Glomerular visceral epithelial cell (primary cell): ENCODE measurements around the gene ATG7.
"Not testable (repeated sequence)": the region's sequence is repeated elsewhere in the genome, so short reads cannot be mapped to it uniquely, and the experiment has no call there.

Experiments used
- DNase-seq: peaks from one replicate; pipeline ENCODE4 v3.0.0-alpha.2; 2016; ENCODE audit errors: extremely low spot score

The ATG7 gene

DNA sequence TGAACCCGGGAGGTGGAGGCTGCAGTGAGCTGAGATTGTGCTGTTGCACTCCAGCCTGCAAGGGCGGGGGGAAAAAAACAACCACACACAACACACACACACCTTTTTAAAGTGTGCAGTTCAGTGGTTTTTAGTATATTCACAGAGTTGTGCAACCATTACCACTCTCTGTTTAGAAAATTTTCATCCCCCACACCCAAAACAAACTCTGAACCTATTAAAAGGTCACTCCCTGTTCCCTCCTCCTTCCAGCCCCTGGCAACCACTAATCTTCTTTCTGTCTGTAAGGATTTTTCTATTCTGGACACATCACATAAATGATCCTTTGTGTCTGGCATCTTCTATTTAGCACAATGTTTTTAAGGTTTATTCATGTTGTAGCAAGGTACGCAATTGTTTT, 159.1 kb downstream of the ATG7 start:
- no peak for DNase-seq

DNA sequence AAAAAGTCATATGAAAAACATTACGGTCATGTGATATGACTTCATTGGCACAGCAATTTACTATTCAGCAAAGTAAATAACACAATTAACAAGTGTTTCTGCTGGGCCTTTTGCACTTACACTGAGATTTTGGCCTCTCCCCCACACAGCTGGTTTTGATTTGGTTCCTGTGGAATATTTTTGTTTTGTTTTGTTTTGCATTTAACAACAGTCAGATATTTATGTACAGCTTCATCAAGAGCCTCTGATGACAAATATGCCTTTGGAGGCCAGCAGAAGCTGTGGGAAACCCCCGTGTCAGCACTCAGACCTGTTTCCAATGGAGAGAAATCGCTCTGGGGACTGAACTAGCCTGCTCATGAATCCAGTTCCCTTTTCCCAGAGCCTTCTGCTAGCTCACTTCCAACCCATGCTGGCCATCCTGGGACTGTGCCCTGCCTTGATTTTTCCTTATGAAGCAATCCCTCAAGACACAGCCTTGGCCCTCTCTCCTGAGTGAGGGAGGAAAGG, 161.9 kb downstream of the ATG7 start:
- DNase-seq: no peak

DNA sequence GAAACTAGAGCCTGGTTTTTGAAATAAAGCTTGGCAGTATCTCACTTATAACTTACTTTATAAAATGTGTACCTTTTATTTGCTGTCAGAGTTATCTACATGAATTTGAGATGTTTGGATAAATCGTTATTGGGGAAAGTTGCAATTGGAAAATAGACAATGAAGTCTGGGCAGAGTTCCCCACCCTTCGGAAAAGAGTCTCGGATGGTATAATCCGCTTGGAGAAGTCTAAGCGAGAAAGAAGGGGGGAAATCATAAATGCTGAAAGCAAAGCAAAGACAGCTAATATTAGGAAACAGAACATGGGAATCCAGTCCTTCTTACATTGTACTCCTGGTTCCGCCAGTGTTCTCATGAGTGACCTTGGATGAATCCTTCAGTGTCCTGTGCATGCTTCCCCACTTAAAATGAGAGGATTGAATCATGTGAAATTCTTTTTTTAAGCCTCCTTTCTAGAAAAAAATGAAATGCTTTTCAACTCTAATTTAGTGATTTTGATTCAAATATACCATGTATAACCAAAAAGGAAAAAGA, 162.4 kb downstream of the ATG7 start:
- DNase-seq: no peak

DNA sequence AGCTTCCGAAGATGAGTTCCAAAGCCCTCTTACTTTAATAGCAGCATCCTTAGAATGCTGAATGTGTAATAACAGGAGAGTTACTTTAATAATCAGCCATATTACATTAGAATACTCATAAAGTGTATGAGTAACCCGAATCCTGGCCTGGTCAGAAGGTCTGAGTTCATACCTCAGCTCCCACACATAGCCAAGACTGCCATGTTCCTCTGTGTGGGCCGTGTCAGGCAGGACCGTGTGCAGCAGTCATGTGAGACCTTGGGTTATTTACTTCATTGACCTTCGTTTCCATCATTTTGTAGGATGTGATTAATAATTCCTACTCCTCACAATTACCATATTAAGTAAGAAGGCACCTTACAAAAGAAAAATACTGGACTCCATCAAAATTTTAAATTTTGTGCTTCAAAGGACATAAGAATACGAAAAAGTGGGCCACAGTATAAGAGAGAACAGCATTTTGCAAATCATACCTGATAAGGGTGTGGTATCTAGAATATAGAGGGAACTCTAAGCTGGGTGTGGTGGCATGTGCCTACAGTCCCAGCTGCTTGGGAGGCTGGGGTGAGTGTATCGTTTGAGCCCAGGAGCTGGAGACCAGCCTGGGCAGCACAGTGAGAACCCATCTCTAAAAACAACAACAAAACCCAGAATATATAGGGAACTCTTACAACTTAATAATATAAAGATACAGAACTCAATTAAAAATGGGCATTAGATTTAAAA, 163.4 kb downstream of the ATG7 start:
- no peak for DNase-seq

DNA sequence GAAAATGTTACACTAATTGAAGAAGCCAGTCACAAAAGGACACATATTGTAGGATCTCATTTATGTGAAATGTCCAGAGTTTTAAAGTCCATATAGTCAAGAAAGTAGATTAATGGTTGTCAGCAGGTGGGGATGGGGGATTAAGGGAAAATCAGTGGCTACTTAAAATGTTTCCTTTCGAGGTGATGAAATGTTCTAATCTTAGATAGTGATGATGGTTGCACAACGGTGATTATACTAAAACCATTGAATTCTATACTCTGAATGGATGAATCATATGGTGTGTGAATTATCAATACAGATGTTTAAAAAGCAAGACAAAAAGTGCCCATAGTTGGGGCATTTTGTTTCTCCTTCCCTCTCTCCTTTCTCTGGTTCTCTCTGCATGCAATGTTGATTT, 164.6 kb downstream of the ATG7 start:
- DNase-seq: no peak

DNA sequence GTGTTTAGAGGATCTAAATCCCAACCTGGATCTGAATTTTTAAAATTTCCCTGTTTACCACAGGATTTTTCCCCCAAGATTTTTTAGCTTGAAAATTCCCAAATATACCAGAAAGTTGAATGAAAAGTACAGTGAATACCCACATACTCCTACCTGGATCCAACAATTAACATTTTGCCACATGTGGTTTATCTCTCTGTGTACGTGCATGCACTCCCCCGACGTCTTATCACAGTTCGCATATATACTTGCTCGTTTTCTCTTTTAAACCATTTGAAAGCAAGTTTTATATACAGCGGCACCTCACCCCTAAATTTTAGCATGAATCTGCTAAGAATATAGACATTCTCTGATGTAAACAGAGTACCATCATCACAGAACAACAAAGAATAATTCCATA, 165.3 kb downstream of the ATG7 start:
- DNase-seq: no peak

DNA sequence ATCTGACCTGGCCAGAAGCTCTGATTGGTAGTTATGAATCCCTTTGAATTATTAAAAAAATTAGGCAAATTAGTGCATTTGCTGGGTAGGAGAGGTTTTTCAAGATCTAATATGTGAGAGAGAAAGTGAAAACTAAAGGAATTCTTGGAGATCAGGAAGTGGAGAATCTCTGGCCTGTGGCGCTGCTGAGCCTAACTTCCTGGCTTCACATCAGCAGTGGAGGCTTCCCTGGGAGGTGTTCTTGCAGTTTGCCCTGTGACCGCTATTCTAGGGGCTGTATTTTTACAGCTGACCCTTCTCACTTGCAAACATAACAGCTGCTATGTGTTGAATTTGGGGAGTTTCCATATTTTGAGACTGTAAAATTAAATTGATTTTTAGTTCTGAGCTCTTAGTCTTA, 166.4 kb downstream of the ATG7 start:
- DNase-seq: no peak

DNA sequence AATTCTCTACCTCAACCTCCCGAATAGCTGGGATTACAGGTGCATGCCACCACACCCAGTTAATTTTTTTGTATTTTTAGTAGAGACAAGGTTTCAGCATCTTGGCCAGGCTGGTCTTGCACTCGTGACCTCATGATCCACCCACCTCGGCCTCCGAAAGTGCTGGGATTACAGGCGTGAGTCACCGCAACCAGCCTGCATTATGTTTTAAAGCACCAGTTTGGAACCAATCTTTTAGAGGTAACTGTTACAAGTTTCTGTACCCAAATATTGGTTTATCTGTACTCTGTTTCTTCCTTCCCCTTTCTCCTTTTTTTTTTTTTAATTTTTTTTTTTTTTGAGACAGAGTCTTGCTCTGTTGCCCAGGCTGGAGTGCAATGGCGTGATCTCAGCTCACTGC, 169.1 kb downstream of the ATG7 start:
- not testable (repeated sequence) for DNase-seq

DNA sequence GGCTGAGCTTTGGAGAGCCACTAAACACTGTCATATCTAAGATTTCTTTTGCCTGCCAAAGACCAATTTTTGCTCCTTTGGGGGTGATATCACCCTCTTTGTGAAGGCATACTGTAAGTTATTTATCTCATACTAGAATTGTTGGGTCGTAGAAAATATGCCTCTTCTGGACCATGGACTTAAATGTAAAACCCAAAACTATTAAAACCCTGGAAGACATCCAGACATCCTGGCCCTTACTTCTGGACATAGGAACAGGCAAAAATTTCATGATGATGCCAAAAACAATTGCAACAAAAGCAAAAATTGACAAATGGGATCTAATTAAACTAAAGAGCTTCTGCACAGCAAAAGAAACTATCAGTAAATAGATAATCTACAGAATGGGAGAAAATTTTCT, 172.2 kb downstream of the ATG7 start:
- no peak for DNase-seq

DNA sequence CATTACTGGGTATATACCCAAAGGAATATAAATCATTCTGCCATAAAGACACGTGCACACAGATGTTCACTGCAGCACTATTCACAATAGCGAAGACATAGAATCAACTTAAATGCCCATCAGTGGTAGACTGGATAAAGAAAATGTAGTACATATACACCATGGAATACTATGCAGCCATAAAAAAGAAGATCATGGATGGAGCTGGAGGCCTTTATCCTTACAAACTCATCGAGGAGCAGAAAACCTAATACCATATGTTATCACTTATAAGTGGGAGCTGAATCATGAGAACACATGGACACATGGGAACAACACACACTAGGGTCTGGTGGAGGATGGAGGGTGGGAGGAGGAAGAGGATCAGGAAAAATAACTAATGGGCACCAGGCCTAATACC, 173.0 kb downstream of the ATG7 start:
- not testable (repeated sequence) for DNase-seq

DNA sequence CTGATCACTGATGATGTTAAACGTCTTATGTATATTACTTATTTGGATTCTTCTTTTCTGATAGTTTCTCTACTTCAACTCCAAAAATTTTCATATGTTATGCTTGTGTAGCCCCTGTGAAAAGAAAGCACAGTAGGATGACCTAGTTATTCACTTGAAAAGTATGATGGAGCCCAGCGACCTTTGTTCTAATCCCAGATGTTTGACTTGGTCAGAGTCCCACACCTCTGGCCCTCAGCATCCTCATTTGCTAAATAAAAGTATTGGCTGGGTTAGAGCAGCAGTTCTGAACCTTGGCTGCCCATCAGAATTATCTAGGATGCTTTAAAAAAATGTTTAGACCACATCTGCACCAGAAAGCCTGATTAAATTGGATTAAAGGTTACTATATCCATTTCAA, 173.7 kb downstream of the ATG7 start:
- no peak for DNase-seq

DNA sequence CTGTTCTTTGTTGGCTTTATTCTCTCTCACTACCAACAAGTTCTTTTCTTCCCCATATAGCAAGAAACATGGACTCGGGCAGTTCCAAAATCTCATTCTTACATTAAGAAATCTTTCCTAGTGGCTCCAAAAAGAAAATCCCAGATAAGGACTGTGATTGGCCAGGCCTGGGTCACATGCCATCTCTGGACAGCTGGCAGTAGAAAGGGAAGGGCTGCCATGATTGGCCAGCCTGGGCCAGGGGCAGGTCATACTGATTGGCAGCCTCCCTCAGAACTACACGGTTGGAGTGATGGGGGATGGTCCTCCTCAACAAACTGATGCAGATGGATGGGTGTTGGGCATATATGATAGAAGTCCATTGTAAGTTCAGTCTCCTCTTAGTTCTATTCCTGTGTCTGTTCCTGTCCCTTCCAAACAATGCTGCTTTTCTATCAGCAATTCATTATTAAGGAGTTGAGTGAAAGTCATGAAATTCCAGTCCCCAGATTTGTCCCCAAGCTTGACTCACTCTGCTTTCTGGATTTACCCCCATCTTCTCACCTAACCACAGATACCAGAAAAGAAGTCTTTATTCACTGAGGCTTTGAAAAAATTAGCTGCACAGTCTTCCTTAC, 175.5 kb downstream of the ATG7 start:
- DNase-seq: no peak

DNA sequence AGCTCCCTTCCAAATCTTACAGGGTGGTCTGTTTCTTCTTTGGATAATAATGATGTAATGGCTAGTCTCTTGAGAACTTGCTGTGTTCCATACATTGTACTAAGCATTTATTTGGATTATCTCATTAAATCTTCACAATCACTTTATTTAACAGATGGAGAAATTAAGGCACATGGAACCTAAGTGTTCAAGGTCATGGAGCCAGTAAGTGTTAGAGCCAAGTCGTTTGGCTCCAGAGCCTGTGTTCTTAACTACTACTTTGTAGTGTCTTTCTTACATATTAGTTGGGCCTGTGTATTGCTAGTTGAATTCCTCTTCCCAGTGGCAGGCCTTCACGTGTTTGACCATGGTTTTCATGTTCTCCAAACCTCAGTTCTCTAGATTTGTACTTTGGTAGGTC, 177.8 kb downstream of the ATG7 start:
- no peak for DNase-seq

DNA sequence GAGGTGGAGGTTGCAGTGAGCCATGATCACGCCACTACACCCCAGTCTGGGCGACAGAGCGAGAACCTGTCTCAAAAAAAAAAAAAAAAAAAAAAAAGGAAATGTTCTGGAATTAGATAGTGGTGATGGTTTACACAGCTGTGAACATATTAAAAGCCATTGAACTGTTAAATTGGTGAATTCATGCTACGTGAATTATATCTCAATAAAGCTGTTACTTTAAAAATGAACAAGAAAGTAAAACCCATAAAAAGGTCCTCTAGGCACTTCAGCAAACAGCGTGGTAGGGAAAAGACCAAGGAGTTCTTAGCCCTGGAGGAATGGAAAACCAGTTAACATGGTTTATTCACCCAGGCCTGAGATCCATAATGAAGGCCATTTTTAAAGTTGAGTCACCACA, 180.1 kb downstream of the ATG7 start:
- DNase-seq: no peak

DNA sequence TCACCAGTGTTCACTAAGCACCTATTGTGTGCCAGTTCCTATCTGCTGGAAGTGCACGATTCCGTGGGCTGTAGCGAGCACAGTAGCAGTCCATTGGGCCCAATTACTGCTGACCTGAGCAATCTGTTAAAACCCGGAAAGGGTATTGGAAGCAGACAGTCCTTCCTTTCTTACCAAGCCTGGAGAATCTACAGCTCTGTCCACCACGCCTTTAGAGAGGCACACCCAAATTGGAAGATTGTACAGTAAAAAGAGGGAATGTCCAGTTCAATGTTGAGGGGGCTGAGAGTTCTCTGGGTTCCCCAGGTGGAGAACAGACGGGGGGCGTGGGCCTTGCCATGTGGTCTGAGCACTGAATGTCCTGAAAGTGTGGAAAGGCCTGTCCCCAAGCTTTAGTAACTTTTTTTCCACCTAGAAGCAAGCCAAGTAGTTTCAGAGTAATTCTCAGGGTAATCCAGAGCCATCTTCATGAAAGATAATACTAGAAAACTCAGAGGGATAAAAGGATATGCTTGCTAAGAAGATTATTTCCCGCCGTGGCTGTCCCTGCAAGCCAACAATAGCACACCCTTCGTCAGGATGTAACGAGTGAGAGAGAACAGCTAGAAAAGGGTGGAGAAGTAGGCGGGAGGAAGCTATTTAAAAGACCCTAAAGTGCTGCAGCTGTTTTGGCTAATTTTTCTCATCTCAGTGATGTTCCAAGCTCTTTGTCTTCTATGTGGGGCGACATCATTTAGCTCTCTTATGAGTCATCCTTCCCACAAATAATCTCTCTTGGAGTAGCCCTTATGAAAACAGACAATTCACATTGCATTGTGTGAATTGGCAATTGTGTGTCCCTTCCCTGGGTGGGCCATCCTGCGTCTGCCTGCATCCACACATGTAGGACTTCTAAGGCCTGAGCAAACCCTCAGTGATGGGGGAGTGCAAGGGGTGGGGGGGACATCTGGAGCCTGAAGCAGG, 181.0 kb downstream of the ATG7 start:
- peak; percentile 50 for DNase-seq

DNA sequence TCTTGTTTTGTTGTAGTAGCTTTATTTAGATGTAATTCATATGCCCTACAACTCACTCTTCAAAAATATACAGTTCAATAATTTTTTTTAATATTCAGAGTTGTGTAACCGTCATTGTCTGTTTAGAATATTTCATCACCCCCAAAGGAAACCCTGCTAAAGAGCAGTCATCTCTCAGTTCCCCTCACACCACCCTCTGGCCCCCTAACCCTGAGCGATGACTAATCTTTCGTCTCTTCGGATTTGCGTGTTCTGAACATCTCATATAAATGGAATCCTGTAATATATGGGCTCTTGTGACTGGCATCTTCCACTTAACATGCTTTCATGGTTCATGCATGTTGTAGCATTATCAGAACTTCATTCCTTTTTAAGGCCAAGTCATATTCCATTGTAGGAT, 183.8 kb downstream of the ATG7 start:
- DNase-seq: no peak

DNA sequence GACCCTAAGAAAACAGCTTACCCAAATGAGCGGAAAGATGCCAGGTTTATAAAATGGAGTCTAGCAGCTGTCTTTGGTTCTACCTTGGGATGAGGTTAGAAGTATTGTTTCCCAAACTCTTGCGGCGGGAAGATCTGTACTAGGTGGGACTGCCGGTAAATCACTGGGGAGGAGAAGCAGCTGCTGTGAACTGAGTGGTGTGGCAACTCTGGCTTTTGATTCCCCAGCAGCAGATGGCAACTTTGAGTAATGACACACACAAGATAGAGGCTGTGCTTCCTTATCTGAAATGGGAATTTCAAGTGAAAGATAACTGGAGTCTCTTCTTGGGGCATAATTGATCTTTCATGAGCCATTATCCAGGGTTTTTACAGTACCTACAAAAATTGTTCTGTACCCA, 184.9 kb downstream of the ATG7 start:
- DNase-seq: no peak

DNA sequence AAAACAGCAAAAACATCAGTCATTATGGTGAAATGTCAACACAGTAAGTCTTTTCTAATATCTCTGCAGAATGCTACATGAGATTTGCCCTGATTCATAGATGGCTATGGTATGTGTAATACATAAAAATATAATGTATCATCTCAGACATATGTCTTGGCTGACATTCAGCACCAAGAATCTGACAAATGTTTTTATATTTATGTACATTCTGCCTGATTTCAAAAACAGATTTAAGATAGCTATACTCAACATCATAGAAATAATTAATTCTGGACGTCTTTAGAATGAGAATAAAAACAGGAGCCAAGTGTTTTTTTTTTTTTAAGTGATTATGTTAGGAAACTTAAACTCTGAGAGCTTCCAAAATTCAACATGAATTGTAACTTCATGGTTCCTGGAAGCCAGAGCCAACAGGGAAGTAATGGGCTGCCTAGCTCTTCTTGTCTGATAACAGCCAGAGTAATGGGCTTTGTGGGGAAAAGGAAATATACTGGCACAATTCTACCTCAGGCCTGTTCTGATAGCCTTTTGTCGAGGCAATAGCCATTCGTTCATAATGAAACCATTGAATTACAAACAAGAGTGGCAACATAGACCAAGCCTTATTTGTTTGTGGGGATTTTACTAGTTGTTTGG, 187.1 kb downstream of the ATG7 start:
- no peak for DNase-seq

DNA sequence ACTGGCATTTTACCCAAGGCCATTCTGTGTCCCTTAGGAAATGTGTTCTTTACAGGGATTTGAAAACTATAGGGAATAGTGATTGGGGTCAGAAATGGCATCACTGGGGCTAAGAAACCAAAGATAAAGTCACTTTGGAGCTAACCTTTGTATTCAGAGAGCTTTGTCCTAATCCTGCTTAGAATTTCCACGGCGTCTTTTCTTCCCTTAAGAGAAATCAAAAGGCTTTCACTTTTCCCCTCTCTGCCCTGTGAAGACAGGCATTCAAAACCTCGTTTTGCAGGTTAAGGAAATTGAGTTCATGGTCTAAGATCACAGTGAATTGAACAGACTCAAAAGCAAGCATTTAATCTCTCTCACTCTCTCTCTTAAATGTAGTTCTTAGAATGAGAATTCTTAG, 189.0 kb downstream of the ATG7 start:
- no peak for DNase-seq

DNA sequence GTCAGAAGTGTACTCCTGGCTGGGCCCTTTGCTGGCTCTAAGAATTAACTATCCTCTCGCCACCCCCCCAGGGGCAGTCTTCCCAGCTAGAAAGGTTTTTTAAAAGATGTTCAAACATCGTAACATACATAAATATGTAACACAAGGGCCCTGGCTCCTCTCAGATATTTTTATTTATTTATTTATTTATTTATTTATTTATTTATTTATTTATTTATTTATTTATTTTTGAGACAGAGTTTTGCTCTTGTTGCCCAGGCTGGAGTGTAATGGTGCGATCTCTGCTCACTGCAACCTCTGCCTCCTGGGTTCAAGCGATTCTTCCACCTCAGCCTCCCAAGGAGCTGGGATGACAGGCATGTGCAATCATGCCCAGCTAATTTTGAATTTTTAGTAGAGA, 190.5 kb downstream of the ATG7 start:
- not testable (repeated sequence) for DNase-seq

DNA sequence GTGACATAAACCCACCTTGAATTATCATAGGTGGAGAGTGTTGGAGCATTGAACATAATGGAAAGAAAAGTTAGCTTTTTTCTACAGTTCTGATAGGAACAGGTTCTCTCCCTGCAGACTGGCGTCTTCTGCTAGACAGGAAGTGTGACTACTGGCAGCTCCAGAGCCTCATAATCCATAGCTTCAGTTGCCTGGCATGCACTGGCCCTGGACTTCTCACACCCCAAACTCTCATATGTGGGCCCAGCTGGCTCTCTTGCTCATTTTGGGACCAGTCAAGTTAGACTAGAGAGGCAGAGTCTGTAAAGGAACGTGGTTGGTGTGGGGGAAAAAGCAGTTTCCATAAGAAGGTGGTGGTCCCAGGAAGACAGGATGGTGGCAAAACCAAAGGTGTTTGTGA, 191.4 kb downstream of the ATG7 start:
- DNase-seq: no peak

DNA sequence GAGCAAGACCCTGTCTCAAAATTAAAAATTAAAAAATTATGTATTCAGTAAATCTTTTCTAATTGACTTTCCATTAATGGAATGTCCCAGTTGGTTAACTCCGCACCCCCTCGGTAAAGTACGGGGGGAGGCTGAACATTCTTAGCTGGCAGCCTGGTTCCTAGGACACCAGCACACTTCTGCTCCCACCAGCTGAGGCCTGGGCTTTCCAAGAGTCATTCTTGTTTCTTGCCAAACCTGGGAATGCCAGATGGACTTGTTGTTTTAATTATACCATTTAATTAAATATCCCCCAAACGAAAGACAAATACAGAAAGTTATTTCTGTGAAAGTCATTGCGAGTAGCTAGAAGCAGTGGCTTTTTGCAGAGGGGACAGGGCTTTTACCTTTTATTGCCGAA, 192.2 kb downstream of the ATG7 start:
- no peak for DNase-seq
